GM12873 (cell line): ENCODE results near the gene CCDC40.

ENCODE experiments used
- CTCF ChIP-seq: IDR thresholded peaks from 2 replicates; pipeline ENCODE4 v1.5.1; 2012; ENCODE audit warnings: low read depth, mild to moderate bottlenecking, moderate library complexity, low read length, control low read depth; ENCODE audit not compliant: insufficient read depth; ENCODE audit errors: missing control alignments

The CCDC40 gene

GRCh38 chr17:80105762-80106161 is 69.3 kb downstream of the CCDC40 start:
- TF ChIP-seq CTCF: no peak

GRCh38 chr17:80106176-80106575 is 69.7 kb downstream of the CCDC40 start:
- no peak for TF ChIP-seq CTCF

GRCh38 chr17:80106751-80107150 is 70.3 kb downstream of the CCDC40 start:
- TF ChIP-seq CTCF: no peak

- no peak for TF ChIP-seq CTCF
Observed at GRCh38 chr17:80107231-80108021, 71.0 kb downstream of the CCDC40 start.

- TF ChIP-seq CTCF: no peak
Observed at GRCh38 chr17:80108036-80108971, 71.9 kb downstream of the CCDC40 start.

- no peak for TF ChIP-seq CTCF
Observed at GRCh38 chr17:80109066-80109660, 72.7 kb downstream of the CCDC40 start.

GRCh38 chr17:80109713-80110446 is 73.4 kb downstream of the CCDC40 start:
- TF ChIP-seq CTCF: no peak
